ENCODE measurements around the gene ERCC6L. TPM values are rescaled to one million over a fixed set of nuclear protein-coding genes. Genes with fewer than 3 reads are reported as not detected.

The ERCC6L gene
- total and polyA plus RNA-seq, 10 of the 15 experiments (the other 5 are each of a cell fraction or from before 2014, with no cell fraction given), result 4.7 to 13.1 (median 7.7) TPM

DNA sequence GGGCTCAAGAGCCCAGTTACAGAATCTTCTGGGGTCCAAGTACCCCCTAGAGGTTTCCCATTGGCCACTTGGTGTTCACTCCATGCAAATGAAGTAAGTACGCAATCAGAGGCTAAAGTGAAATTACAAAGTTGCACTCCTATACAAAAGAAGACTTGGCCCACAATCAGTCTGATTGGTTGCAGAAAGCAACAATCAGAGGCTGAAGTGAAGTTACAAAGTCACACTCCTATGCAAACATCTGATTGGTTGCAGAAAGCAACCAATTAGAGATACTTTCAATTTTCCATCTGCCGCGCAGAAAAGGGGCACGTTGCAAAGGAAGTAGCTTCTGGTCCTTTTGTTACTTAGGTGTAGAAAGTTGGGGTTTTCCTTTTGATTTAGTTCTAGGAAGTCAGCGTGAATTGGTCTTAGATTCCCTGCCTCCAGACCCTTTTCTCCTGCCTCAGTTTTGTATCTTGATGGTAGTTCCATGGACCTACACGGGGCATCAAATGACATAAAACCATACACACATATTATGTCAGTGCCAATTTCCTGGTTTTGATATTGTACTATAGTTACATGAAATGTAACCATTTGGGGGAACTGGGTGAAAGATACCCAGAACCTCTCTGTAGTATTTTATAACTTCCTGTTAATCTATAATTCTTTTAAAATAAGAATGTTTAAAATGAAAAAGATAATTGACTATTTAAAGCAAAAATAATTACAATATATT, 69.7 kb downstream of the ERCC6L start:
- Histone ChIP-seq H3K4me1 (ENCODE audit: control insufficient read depth, insufficient read depth, low read length) (no peaks in the 10 kb centered on the region), H3K27me3 (replicated peaks in 1 of 2; ENCODE audit: control insufficient read depth in 2 of 2, insufficient read depth in 2 of 2, low read length in 1 of 2) (no peaks in the 10 kb centered on the region), H3K79me2 (ENCODE audit: control insufficient read depth, insufficient read depth, low read length) (no peaks in the 10 kb centered on the region), H3K9ac (ENCODE audit: control insufficient read depth, insufficient read depth, low read length) (no peak overlapping the region), H4K20me1 (ENCODE audit: control insufficient read depth, insufficient read depth) (no peaks in the 10 kb centered on the region), H3K4me2 (ENCODE audit: control insufficient read depth, insufficient read depth) (no peak overlapping the region), H3K36me3 (ENCODE audit: control insufficient read depth in 2 of 2, insufficient read depth in 2 of 2, low read length in 1 of 2) (no peaks in the 10 kb centered on the region), H3K4me3 (no peak overlapping the region), H3K9me3 (replicated peaks; ENCODE audit: control insufficient read depth, insufficient read depth, low read length) (no peaks in the 10 kb centered on the region), H2AFZ (ENCODE audit: control insufficient read depth, low read depth, low read length) (peak overlapping the region; percentile 26; the same call in 1 of the 2 replicates), H3K27ac (ENCODE audit: control insufficient read depth, insufficient read depth) (no peak overlapping the region)
- DNase-seq (ENCODE audit: low read depth, low spot score) (no peak), ATAC-seq (no peak), FAIRE-seq (no peak)
- BruUV-seq (replicated peaks), result no TSS peak
- ChIA-PET SMC1A (ENCODE audit: uncharacterized antibody, unreplicated experiment) (no interaction called here), RAD21 (ENCODE audit: unreplicated experiment) (no interaction called here), CTCF (no interaction called here), POLR2A (no interaction called here)
- intact Hi-C loops (cut with micrococcal nuclease; ENCODE audit: unreplicated experiment) (no loop called here), in situ Hi-C loops (cut with MboI) (no loop called here)
- TF ChIP-seq HCFC1 (IDR thresholded peaks at IDR 0.05; ENCODE audit: low read length), result no peak
- no peak for TF ChIP-seq YBX1 (IDR thresholded peaks at IDR 0.05)
- WGBS (ENCODE audit: insufficient coverage, insufficient replicate concordance, low lambda C conversion rate, missing lambda C conversion rate), result 20% methylated on average over 6 of the region's 6 CpGs

DNA sequence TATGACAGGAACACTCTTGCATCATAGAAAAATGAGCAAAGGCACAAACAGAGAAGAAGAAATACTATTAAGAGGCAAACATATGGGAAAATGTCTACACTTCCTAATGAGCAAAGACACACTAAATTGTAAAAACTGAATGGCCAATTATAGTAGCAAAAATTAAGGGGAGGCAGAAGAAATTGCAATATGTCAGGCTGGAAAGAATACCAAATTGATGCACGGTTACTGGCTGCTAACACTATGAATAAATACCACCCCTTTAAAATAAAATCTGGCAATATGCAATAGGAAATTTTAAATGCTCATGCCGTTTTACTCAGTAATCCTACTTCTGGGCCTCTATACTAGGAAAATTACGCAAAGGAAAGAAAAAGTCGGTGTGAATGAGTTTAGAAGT, 73.3 kb downstream of the ERCC6L start:
- Histone ChIP-seq H3K4me2 (ENCODE audit: control insufficient read depth, insufficient read depth) (no peak overlapping the region), H3K36me3 (ENCODE audit: control insufficient read depth in 2 of 2, insufficient read depth in 2 of 2, low read length in 1 of 2) (no peaks in the 10 kb centered on the region), H3K79me2 (ENCODE audit: control insufficient read depth, insufficient read depth, low read length) (no peaks in the 10 kb centered on the region), H3K27ac (ENCODE audit: control insufficient read depth, insufficient read depth) (no peak overlapping the region), H3K27me3 (replicated peaks in 1 of 2; ENCODE audit: control insufficient read depth in 2 of 2, insufficient read depth in 2 of 2, low read length in 1 of 2) (no peaks in the 10 kb centered on the region), H3K9me3 (replicated peaks; ENCODE audit: control insufficient read depth, insufficient read depth, low read length) (no peaks in the 10 kb centered on the region), H3K4me1 (ENCODE audit: control insufficient read depth, insufficient read depth, low read length) (no peaks in the 10 kb centered on the region), H3K4me3 (no peak overlapping the region), H2AFZ (ENCODE audit: control insufficient read depth, low read depth, low read length) (no peak overlapping the region), H3K9ac (ENCODE audit: control insufficient read depth, insufficient read depth, low read length) (no peak overlapping the region), H4K20me1 (ENCODE audit: control insufficient read depth, insufficient read depth) (no peaks in the 10 kb centered on the region)
- in situ Hi-C loops (cut with MboI), result no loop called here
- POLR2A ChIA-PET, result no interaction called here
- ATAC-seq, result no peak
- RAD21 ChIA-PET (ENCODE audit: unreplicated experiment), result no interaction called here
- FAIRE-seq, result no peak
- BruUV-seq (replicated peaks), result no TSS peak
- 30% methylated on average over 4 of the region's 4 CpGs for WGBS (ENCODE audit: insufficient coverage, insufficient replicate concordance, low lambda C conversion rate, missing lambda C conversion rate)
- SMC1A ChIA-PET (ENCODE audit: uncharacterized antibody, unreplicated experiment), result no interaction called here
- CTCF ChIA-PET, result no interaction called here
- DNase-seq (ENCODE audit: low read depth, low spot score), result no peak
- intact Hi-C loops (cut with micrococcal nuclease; ENCODE audit: unreplicated experiment), result no loop called here
- TF ChIP-seq RAD51 (IDR thresholded peaks at IDR 0.05) (no peak), HDGF (IDR thresholded peaks at IDR 0.05) (no peak), RUNX3 (IDR thresholded peaks at IDR 0.05; ENCODE audit: low read length) (no peak), BRCA1 (IDR thresholded peaks at IDR 0.05; ENCODE audit: low read depth, low read length) (no peak), MXI1 (IDR thresholded peaks at IDR 0.05; ENCODE audit: low read depth, low read length) (no peak), LARP7 (IDR thresholded peaks at IDR 0.05) (no peak), NRF1 (conservative IDR thresholded peaks at IDR 0.05; ENCODE audit: low read depth, low read length) (no peak), HDAC6 (IDR thresholded peaks at IDR 0.05; ENCODE audit: unreplicated experiment) (no peak), NFXL1 (IDR thresholded peaks at IDR 0.05; ENCODE audit: borderline replicate concordance) (no peak), BMI1 (IDR thresholded peaks at IDR 0.05; ENCODE audit: borderline replicate concordance) (no peak), HDAC2 (IDR thresholded peaks at IDR 0.05) (no peak)
- TF ChIP-seq, protein P1, sequence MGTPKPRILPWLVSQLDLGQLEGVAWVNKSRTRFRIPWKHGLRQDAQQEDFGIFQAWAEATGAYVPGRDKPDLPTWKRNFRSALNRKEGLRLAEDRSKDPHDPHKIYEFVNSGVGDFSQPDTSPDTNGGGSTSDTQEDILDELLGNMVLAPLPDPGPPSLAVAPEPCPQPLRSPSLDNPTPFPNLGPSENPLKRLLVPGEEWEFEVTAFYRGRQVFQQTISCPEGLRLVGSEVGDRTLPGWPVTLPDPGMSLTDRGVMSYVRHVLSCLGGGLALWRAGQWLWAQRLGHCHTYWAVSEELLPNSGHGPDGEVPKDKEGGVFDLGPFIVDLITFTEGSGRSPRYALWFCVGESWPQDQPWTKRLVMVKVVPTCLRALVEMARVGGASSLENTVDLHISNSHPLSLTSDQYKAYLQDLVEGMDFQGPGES (IDR thresholded peaks at IDR 0.05), result no peak
- TF ChIP-seq, protein P2, sequence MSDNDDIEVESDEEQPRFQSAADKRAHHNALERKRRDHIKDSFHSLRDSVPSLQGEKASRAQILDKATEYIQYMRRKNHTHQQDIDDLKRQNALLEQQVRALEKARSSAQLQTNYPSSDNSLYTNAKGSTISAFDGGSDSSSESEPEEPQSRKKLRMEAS (IDR thresholded peaks at IDR 0.05; ENCODE audit: low read depth, low read length), result no peak
- TF ChIP-seq, protein P3, sequence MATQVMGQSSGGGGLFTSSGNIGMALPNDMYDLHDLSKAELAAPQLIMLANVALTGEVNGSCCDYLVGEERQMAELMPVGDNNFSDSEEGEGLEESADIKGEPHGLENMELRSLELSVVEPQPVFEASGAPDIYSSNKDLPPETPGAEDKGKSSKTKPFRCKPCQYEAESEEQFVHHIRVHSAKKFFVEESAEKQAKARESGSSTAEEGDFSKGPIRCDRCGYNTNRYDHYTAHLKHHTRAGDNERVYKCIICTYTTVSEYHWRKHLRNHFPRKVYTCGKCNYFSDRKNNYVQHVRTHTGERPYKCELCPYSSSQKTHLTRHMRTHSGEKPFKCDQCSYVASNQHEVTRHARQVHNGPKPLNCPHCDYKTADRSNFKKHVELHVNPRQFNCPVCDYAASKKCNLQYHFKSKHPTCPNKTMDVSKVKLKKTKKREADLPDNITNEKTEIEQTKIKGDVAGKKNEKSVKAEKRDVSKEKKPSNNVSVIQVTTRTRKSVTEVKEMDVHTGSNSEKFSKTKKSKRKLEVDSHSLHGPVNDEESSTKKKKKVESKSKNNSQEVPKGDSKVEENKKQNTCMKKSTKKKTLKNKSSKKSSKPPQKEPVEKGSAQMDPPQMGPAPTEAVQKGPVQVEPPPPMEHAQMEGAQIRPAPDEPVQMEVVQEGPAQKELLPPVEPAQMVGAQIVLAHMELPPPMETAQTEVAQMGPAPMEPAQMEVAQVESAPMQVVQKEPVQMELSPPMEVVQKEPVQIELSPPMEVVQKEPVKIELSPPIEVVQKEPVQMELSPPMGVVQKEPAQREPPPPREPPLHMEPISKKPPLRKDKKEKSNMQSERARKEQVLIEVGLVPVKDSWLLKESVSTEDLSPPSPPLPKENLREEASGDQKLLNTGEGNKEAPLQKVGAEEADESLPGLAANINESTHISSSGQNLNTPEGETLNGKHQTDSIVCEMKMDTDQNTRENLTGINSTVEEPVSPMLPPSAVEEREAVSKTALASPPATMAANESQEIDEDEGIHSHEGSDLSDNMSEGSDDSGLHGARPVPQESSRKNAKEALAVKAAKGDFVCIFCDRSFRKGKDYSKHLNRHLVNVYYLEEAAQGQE (IDR thresholded peaks at IDR 0.05; ENCODE audit: low read depth, low read length), result no peak
